Skeletal muscle satellite cell (primary cell): Measurements from ENCODE around the gene CYB5A.

Source experiments
- H3K27me3 ChIP-seq: 2 replicates; pipeline ENCODE4 v1.7.0; 2013; ENCODE audit warnings: low read length; ENCODE audit not compliant: control insufficient read depth, insufficient read depth
- H3K36me3 ChIP-seq: 2 replicates; pipeline ENCODE4 v1.7.0; 2013; ENCODE audit warnings: mild to moderate bottlenecking, control low read depth, low read length; ENCODE audit not compliant: insufficient read depth
- H3K4me1 ChIP-seq: 2 replicates; pipeline ENCODE4 v1.7.0; 2013; ENCODE audit warnings: low read length; ENCODE audit not compliant: control insufficient read depth, insufficient read depth
- H3K4me2 ChIP-seq: 2 replicates; pipeline ENCODE4 v1.7.0; 2013; ENCODE audit warnings: mild to moderate bottlenecking, low read length
- H3K4me3 ChIP-seq: 2 replicates; pipeline ENCODE4 v1.7.0; 2013; ENCODE audit warnings: low read length
- H3K9ac ChIP-seq: 2 replicates; pipeline ENCODE4 v1.7.0; 2013; ENCODE audit warnings: mild to moderate bottlenecking, low read depth, low read length, moderate library complexity
- H3K9me3 ChIP-seq: replicated peaks from 2 replicates; pipeline ENCODE4 v1.7.0; 2013; ENCODE audit warnings: mild to moderate bottlenecking, control low read depth, low read length

Gene CYB5A

DNA sequence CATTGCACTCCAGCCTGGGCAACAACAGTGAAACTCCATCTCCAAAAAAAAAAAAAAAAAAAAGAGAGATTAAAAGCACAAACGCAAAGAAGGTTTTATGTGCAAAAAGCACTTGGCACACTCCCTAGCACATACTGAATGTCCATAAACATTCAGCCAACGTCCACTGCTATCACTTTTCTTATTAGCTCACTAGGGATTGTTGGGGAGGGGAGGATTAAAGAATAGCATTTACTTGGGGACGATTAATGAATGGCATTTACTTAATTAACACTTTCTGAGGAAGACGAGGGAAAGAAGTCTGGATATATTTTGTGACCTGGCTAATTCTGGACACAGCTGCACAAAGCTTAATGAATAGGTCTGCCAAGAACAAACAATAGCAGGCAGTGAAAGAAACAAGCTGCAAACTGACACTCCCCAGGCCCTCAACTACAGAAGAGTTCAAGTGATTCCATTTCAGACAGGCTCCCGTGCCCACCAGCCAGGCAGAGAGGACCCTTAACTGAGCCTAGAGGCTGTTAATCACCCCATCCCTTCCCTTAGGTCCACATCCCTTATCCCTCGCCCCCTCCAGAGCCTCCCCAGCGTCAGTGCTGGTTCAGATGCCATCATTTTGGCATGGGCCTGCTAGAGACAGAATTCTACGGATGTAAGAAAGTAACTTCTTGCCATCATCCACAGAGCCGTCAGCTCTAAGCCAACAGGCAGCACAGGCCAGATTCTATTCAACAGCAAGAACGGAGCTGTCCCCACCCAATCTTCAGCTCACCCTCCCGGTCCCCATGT lies 7.4 kb downstream of the CYB5A start:
- no peaks in the 10 kb centered on the region for H3K9me3 ChIP-seq
- H3K27me3 ChIP-seq = no peaks in the 10 kb centered on the region
- H3K4me1 ChIP-seq = peaks cover 12% of the 10 kb centered on the region
- no peak overlapping the region for H3K4me3 ChIP-seq
- no peak overlapping the region for H3K4me2 ChIP-seq
- H3K9ac ChIP-seq = no peak overlapping the region
- no peaks in the 10 kb centered on the region for H3K36me3 ChIP-seq

- no peak overlapping the region for H3K4me2 ChIP-seq
Observed at GRCh38 chr18:74283646-74284045, 8.1 kb downstream of the CYB5A start.

GRCh38 chr18:74282755-74283554 lies 8.8 kb downstream of the CYB5A start:
- Histone ChIP-seq H3K4me2 (no peak overlapping the region), H3K9me3 (no peaks in the 10 kb centered on the region), H3K9ac (no peak overlapping the region), H3K36me3 (no peaks in the 10 kb centered on the region), H3K4me1 (peaks cover 4% of the 10 kb centered on the region), H3K27me3 (no peaks in the 10 kb centered on the region), H3K4me3 (no peak overlapping the region)

More at GRCh38 chr18:74283646-74284045, 8.1 kb downstream of the CYB5A start:
- H3K36me3 ChIP-seq = no peaks in the 10 kb centered on the region
- no peak overlapping the region for H3K9ac ChIP-seq
- peaks cover 5% of the 10 kb centered on the region for H3K4me1 ChIP-seq
- no peaks in the 10 kb centered on the region for H3K27me3 ChIP-seq
- no peak overlapping the region for H3K4me3 ChIP-seq
- H3K9me3 ChIP-seq = no peaks in the 10 kb centered on the region

DNA sequence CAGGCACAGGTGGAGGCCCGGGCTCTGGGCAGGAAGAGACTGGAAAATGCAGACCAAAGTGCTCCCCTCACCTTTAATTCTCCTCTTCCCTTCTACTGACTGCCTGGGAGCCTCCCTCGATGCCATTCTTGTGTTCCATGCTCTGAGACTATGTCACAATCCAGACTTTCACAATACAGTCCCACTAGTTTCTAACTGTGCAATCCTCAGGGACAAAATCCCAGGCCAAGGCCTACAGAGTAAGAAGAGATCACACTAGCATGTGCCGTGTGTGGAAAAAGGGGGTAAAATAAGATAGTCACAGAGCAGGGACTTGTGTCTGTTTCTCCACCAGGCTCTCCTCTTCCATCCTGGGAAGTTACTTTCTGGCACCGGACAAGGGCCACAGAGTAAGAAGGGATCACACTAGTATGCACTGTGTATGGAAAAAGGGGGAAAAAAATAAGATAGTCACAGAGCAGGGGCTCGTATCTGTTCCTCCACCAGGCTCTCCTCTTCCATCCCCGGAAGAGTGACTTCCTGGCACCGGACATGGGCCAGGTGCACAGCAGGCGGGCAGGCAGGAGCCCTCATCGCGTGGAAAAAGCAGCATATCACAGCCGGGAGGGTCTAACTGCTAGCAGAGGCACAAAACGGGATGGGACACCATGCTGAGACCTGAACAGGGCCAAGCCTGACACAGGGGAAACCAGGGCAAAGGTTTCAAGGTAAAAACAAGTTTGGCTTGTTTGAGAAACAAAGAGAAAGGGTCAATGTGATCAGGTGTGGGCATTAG lies 9.6 kb downstream of the CYB5A start:
- Histone ChIP-seq H3K27me3 (no peaks in the 10 kb centered on the region), H3K9me3 (no peaks in the 10 kb centered on the region), H3K4me1 (peaks cover 4% of the 10 kb centered on the region), H3K9ac (no peak overlapping the region), H3K4me3 (no peak overlapping the region), H3K36me3 (no peaks in the 10 kb centered on the region), H3K4me2 (no peak overlapping the region)

DNA sequence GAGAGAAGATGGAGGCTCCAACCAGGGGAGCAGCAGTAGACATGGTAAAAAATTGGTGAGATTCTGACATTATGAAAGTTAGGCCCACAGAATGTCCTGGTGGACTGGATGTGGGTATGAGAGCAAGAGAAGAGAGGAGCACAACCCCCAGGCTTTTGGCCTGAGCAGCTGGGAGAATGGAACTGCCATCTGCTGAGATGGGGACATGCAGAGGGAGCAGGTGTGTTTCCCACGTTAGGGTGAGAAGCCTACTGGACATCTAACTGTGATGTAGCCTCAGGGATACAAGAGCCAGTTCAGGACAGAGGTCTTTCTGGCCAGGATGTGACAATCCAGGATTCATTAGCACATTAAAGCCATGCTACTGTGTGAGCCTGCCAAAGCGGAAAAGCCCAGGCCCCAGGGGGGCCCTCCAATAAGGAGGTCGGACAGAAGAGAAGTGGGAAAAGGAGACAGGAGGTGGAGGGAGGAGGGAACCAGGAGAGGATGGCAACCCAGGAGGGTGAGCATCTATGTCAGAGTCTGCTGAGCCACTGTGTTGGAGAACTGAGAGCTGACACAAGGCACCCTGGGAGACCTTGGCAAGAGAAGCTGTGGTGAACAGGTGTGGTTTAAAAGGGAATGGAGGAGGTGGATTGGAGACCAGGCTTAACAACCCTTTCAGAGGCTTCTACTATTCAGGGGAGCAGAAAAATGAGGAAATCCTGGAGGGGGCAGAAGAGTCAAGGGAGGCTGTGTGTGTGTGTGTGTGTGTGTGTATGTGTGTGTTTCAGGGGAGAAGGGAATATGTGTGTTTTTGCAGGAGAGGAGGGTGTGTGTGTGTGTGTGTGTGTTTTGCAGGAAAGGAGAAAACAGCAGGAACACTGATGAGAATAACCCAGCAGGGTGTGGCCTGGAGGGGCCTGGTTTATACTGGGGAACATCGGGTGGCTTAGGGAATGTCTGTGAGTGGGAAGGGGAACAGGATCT lies 10.5 kb downstream of the CYB5A start:
- Histone ChIP-seq H3K36me3 (no peaks in the 10 kb centered on the region), H3K27me3 (no peaks in the 10 kb centered on the region), H3K4me3 (no peak overlapping the region), H3K4me1 (no peaks in the 10 kb centered on the region), H3K4me2 (no peak overlapping the region), H3K9ac (no peak overlapping the region), H3K9me3 (no peaks in the 10 kb centered on the region)

DNA sequence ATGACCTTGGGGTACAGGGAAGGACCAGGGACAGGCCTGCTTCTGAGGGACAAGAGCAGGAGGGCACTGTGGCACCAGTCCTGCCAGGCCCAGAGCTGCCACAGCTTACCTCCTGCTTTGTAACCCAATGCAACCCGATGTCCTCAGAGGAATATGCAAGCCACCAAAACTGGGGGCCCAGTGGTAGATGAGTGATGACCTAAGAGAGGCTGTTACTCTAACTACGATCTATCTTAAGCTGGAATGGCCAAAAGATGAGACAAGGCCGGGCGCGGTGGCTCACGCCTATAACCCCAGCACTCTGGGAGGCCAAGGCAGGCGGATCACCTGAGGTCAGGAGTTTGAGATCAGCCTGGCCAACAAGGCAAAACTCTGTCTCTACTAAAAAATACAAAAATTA lies 12.8 kb downstream of the CYB5A start:
- Histone ChIP-seq H3K36me3 (no peaks in the 10 kb centered on the region), H3K9me3 (no peaks in the 10 kb centered on the region), H3K4me1 (no peaks in the 10 kb centered on the region), H3K27me3 (no peaks in the 10 kb centered on the region), H3K4me3 (no peak overlapping the region), H3K9ac (no peak overlapping the region), H3K4me2 (no peak overlapping the region)

DNA sequence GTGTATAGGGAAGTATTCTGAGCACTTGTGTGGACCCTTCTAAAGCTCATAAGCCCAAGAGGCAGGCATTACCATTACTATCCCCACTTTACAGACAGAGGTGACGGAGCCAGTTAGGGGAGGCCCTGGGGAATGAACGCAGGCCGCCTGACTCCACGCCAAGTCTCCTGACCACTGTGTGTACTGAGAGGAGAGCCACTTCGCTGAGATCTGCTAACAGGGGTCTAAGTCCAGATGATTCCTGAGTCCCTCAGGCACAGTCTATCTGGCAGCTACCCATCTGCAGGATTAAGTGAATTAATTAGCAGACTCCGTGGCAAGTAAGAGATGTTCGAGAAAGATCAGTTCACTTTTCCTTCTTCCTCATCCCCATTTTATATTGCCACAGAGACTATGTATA lies 13.7 kb downstream of the CYB5A start:
- Histone ChIP-seq H3K4me2 (no peak overlapping the region), H3K27me3 (no peaks in the 10 kb centered on the region), H3K9me3 (no peaks in the 10 kb centered on the region), H3K4me1 (no peaks in the 10 kb centered on the region), H3K36me3 (no peaks in the 10 kb centered on the region), H3K4me3 (no peak overlapping the region), H3K9ac (no peak overlapping the region)

- no peak overlapping the region for H3K4me2 ChIP-seq
- no peak overlapping the region for H3K4me3 ChIP-seq
- no peaks in the 10 kb centered on the region for H3K4me1 ChIP-seq
- H3K36me3 ChIP-seq = no peaks in the 10 kb centered on the region
- no peaks in the 10 kb centered on the region for H3K9me3 ChIP-seq
- H3K27me3 ChIP-seq = no peaks in the 10 kb centered on the region
- no peak overlapping the region for H3K9ac ChIP-seq
Observed at GRCh38 chr18:74277296-74277695, 14.5 kb downstream of the CYB5A start.

GRCh38 chr18:74276609-74277008 lies 15.2 kb downstream of the CYB5A start:
- H3K4me2 ChIP-seq = no peak overlapping the region

GRCh38 chr18:74275736-74276135 lies 16.0 kb downstream of the CYB5A start:
- H3K4me3 ChIP-seq = no peak overlapping the region
- no peaks in the 10 kb centered on the region for H3K4me1 ChIP-seq
- no peak overlapping the region for H3K9ac ChIP-seq
- no peak overlapping the region for H3K4me2 ChIP-seq
- H3K36me3 ChIP-seq = no peaks in the 10 kb centered on the region
- no peaks in the 10 kb centered on the region for H3K9me3 ChIP-seq
- no peaks in the 10 kb centered on the region for H3K27me3 ChIP-seq

More at GRCh38 chr18:74276609-74277008, 15.2 kb downstream of the CYB5A start:
- Histone ChIP-seq H3K9ac (no peak overlapping the region), H3K27me3 (no peaks in the 10 kb centered on the region), H3K9me3 (no peaks in the 10 kb centered on the region), H3K4me3 (no peak overlapping the region), H3K36me3 (no peaks in the 10 kb centered on the region), H3K4me1 (no peaks in the 10 kb centered on the region)
